Panc1 (cell line): Measurements from ENCODE around the gene CHN1.

Experiments
- CTCF ChIP-seq: fragments of 450-650 bp; IDR thresholded peaks from 2 replicates; pipeline ENCODE4 v1.5.1; 2017; ENCODE audit warnings: mild to moderate bottlenecking
- REST ChIP-seq, 2 experiments: IDR thresholded peaks; 2 replicates each; pipeline ENCODE4 v1.6.1; 2011 to 2012; ENCODE audit warnings: low read depth in 2 of 2, control low read depth in 1 of 2, low read length in 1 of 2, mild to moderate bottlenecking in 1 of 2, moderate library complexity in 1 of 2; ENCODE audit not compliant: insufficient read depth in 1 of 2
- TCF7L2 ChIP-seq: IDR thresholded peaks from 2 replicates; pipeline ENCODE4 v1.6.1; 2011; ENCODE audit warnings: mild to moderate bottlenecking, low read depth, low read length, inconsistent platforms

DNA sequence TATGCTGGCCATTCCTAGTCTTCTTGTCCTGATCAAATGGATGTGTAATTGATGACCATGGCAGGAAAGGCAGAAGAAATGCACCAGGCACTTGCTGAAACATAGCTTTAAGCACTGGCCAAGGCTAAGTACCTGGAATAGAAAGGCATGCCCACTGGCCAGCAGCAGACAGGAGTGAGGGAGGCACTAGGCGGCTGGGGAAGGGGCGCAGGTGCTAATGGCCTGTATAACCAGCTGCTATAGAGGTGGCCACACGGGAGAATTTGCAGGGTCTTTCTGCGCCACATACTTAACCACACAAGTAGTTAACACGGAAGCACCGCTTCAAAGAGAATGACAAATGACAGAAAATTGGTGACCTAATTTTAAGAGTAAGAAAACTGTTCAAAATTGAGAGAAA lies 174.6 kb downstream of the CHN1 start:
- TF ChIP-seq CTCF (no peak), TCF7L2 (no peak), REST (IDR thresholded peaks at IDR 0.05; ENCODE audit: insufficient read depth in 1 of 2, low read depth in 2 of 2, low read length in 1 of 2) (no peak)
